ENCODE results near the gene RASGRP4.

RASGRP4 gene

GRCh38 chr19:38434549-38435051, 8.6 kb upstream of the RASGRP4 start (continued):
- TF ChIP-seq, protein P1, sequence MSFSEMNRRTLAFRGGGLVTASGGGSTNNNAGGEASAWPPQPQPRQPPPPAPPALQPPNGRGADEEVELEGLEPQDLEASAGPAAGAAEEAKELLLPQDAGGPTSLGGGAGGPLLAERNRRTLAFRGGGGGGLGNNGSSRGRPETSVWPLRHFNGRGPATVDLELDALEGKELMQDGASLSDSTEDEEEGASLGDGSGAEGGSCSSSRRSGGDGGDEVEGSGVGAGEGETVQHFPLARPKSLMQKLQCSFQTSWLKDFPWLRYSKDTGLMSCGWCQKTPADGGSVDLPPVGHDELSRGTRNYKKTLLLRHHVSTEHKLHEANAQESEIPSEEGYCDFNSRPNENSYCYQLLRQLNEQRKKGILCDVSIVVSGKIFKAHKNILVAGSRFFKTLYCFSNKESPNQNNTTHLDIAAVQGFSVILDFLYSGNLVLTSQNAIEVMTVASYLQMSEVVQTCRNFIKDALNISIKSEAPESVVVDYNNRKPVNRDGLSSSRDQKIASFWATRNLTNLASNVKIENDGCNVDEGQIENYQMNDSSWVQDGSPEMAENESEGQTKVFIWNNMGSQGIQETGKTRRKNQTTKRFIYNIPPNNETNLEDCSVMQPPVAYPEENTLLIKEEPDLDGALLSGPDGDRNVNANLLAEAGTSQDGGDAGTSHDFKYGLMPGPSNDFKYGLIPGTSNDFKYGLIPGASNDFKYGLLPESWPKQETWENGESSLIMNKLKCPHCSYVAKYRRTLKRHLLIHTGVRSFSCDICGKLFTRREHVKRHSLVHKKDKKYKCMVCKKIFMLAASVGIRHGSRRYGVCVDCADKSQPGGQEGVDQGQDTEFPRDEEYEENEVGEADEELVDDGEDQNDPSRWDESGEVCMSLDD (tag by site-specific recombination; IDR thresholded peaks at IDR 0.05), result no peak

GRCh38 chr19:38433268-38433733, 7.3 kb upstream of the RASGRP4 start, which contains the start of gene RYR1:
Gene RYR1, plus strand, starts transcription at chr19:38433691. Its CDS starts 139 bp downstream, at chr19:38433830.
- no peak within 1 kb of the TSS for H3K4me3 ChIP-seq (ENCODE audit: low read depth, low read length)
- H3K36me3 ChIP-seq (ENCODE audit: control insufficient read depth in 2 of 2, insufficient read depth in 1 of 2, low read length in 2 of 2), result no peaks in the 10 kb centered on the region; a peak in 1 of 3 replicates
- TF ChIP-seq ZNF777 (tag by site-specific recombination; IDR thresholded peaks at IDR 0.05; ENCODE audit: borderline replicate concordance), result no peak
- no peak for TF ChIP-seq ZNF610 (tag by site-specific recombination; IDR thresholded peaks at IDR 0.05; ENCODE audit: borderline replicate concordance)
- no peak for TF ChIP-seq ZNF544 (tag by site-specific recombination; IDR thresholded peaks at IDR 0.05)
- TF ChIP-seq ZNF664 (tag by site-specific recombination; IDR thresholded peaks at IDR 0.05), result no peak
- no peak for TF ChIP-seq ZNF624 (tag by site-specific recombination; IDR thresholded peaks at IDR 0.05)
- TF ChIP-seq ZNF530 (tag by site-specific recombination; IDR thresholded peaks at IDR 0.05; ENCODE audit: low read depth), result no peak
- TF ChIP-seq EGR2 (tag by site-specific recombination; IDR thresholded peaks at IDR 0.05; ENCODE audit: low read depth), result no peak
- TF ChIP-seq ZNF121 (tag by site-specific recombination; IDR thresholded peaks at IDR 0.05), result no peak
- no peak for TF ChIP-seq ZNF629 (tag by site-specific recombination; IDR thresholded peaks at IDR 0.05)
- TF ChIP-seq HOXD13 (CRISPR knock-in tag; IDR thresholded peaks at IDR 0.05; ENCODE audit: borderline replicate concordance), result no peak
- no peak for TF ChIP-seq ZNF211 (tag by site-specific recombination; IDR thresholded peaks at IDR 0.05; ENCODE audit: low read depth)
- TF ChIP-seq GLI2 (tag by site-specific recombination; IDR thresholded peaks at IDR 0.05; ENCODE audit: borderline replicate concordance, low read depth), result no peak
- no peak for TF ChIP-seq ZNF404 (tag by site-specific recombination; IDR thresholded peaks at IDR 0.05)
- no peak for TF ChIP-seq ZNF37A (tag by site-specific recombination; IDR thresholded peaks at IDR 0.05)
- no peak for TF ChIP-seq ZNF561 (tag by site-specific recombination; IDR thresholded peaks at IDR 0.05; ENCODE audit: borderline replicate concordance)
- TF ChIP-seq PBX3 (CRISPR knock-in tag; IDR thresholded peaks at IDR 0.05), result no peak
- no peak for TF ChIP-seq ATF2 (tag by site-specific recombination; IDR thresholded peaks at IDR 0.05; ENCODE audit: low read depth)
- H3K27ac ChIP-seq (ENCODE audit: extremely low read depth, low read depth, low read length), result no peak within 1 kb of the TSS
- ChIA-PET CTCF (interaction anchor here (1.3 kb wide), 1 partner anchor 31 kb away, joined by 5 read pairs; the partner anchor contains the start of gene FAM98C), POLR2A (no interaction called here)
- H3K4me1 ChIP-seq (ENCODE audit: control insufficient read depth, insufficient read depth, low read length), result peaks cover 12% of the 10 kb centered on the region
- no peaks in the 10 kb centered on the region for H3K9me3 ChIP-seq (ENCODE audit: control insufficient read depth, insufficient read depth, low read depth, low read length)

- no peak for TF ChIP-seq ZNF155 (tag by site-specific recombination; IDR thresholded peaks at IDR 0.05)
- TF ChIP-seq ZSCAN4 (tag by site-specific recombination; IDR thresholded peaks at IDR 0.05), result no peak
- TF ChIP-seq OVOL3 (tag by site-specific recombination; IDR thresholded peaks at IDR 0.05), result no peak
- TF ChIP-seq ZNF121 (tag by site-specific recombination; IDR thresholded peaks at IDR 0.05), result peak; percentile 95
- ChIA-PET POLR2A (no interaction called here), CTCF (interaction anchor here (0.6 to 0.7 kb wide), 3 partner anchors 50 to 1172 kb away, joined by 3 read pairs; no protein-coding TSS in a partner anchor)
- H3K9me3 ChIP-seq (ENCODE audit: control insufficient read depth, insufficient read depth, low read depth, low read length), result no peaks in the 10 kb centered on the region
- H3K36me3 ChIP-seq (ENCODE audit: control insufficient read depth in 2 of 2, insufficient read depth in 1 of 2, low read length in 2 of 2), result no peaks in the 10 kb centered on the region; a peak in 1 of 3 replicates
- no peak overlapping the region for H3K4me3 ChIP-seq (ENCODE audit: low read depth, low read length)
- H3K4me1 ChIP-seq (ENCODE audit: control insufficient read depth, insufficient read depth, low read length), result peaks cover 12% of the 10 kb centered on the region
- H3K27ac ChIP-seq (ENCODE audit: extremely low read depth, low read depth, low read length), result no peak overlapping the region
Measured at GRCh38 chr19:38430931-38431330, 4.9 kb upstream of the RASGRP4 start.
